SK-N-SH treated with all-trans-retinoic acid at 6 μM for 48 hours (cell line): Measurements from ENCODE around the gene TMEM127.

Experiments
- ATAC-seq: fragments of 200-7000 bp; cut with Tn5 transposase; 3 replicates; pipeline ENCODE4 v1.9.1; 2020; ENCODE audit warnings: mild to moderate bottlenecking, moderate library complexity
- BACH2 ChIP-seq: fragments of 250-450 bp; sonication (Bioruptor Pico); IDR thresholded peaks from 2 replicates; pipeline ENCODE4 v1.9.0; 2021; ENCODE audit warnings: mild to moderate bottlenecking, borderline replicate concordance
- CSDC2 ChIP-seq: fragments of 250-450 bp; sonication (Bioruptor Pico); IDR thresholded peaks from 2 replicates; pipeline ENCODE4 v1.5.0; 2020; ENCODE audit warnings: mild to moderate bottlenecking, moderate library complexity
- ESRRG ChIP-seq: fragments of 250-450 bp; sonication (Bioruptor Pico); IDR thresholded peaks from 2 replicates; pipeline ENCODE4 v1.6.1; 2021; ENCODE audit warnings: mild to moderate bottlenecking
- GLIS3 ChIP-seq: fragments of 250-450 bp; sonication (Bioruptor Pico); IDR thresholded peaks from 2 replicates; pipeline ENCODE4 v1.5.0; 2020; ENCODE audit warnings: mild to moderate bottlenecking, moderate library complexity
- ISL1 ChIP-seq: fragments of 250-450 bp; sonication (Bioruptor Pico); IDR thresholded peaks from 2 replicates; pipeline ENCODE4 v2.1.2; 2022; ENCODE audit warnings: mild to moderate bottlenecking, moderate library complexity
- OSR1 ChIP-seq: fragments of 250-450 bp; sonication (Bioruptor Pico); IDR thresholded peaks from 2 replicates; pipeline ENCODE4 v1.8.0; 2022; ENCODE audit warnings: moderate library complexity, mild to moderate bottlenecking, inconsistent platforms
- PPARA ChIP-seq: fragments of 250-450 bp; sonication (Bioruptor Pico); IDR thresholded peaks from 2 replicates; pipeline ENCODE4 v1.5.0; 2020; ENCODE audit warnings: mild to moderate bottlenecking, borderline replicate concordance
- RARB ChIP-seq: fragments of 250-450 bp; sonication (Bioruptor Pico); IDR thresholded peaks from 2 replicates; pipeline ENCODE4 v1.8.0; 2021; ENCODE audit warnings: mild to moderate bottlenecking, moderate library complexity
- SNAI2 ChIP-seq: fragments of 250-450 bp; sonication (Bioruptor Pico); IDR thresholded peaks from 2 replicates; pipeline ENCODE4 v1.5.0; 2020; ENCODE audit warnings: mild to moderate bottlenecking, moderate library complexity
- TCF4 ChIP-seq: fragments of 250-450 bp; sonication (Bioruptor Pico); IDR thresholded peaks from 2 replicates; pipeline ENCODE4 v1.8.0; 2021; ENCODE audit warnings: mild to moderate bottlenecking, moderate library complexity, borderline replicate concordance
- TOX ChIP-seq: fragments of 250-450 bp; sonication (Bioruptor Pico); IDR thresholded peaks from 2 replicates; pipeline ENCODE4 v1.8.0; 2021; ENCODE audit warnings: mild to moderate bottlenecking, moderate library complexity, borderline replicate concordance
- ZFP3 ChIP-seq: fragments of 250-450 bp; sonication (Bioruptor Pico); IDR thresholded peaks from 2 replicates; pipeline ENCODE4 v1.5.0; 2020; ENCODE audit warnings: mild to moderate bottlenecking, moderate library complexity
- ZFP30 ChIP-seq: fragments of 450-650 bp; formaldehyde crosslinking; IDR thresholded peaks from 2 replicates; pipeline ENCODE4 v1.5.0; 2022; ENCODE audit warnings: mild to moderate bottlenecking, moderate library complexity
- ZNF565 ChIP-seq: fragments of 450-650 bp; formaldehyde crosslinking; conservative IDR thresholded peaks from 2 replicates; pipeline ENCODE4 v1.5.0; 2020; ENCODE audit warnings: low read depth, mild to moderate bottlenecking, moderate library complexity
- TF ChIP-seq, protein P1 (sequence below): fragments of 250-450 bp; sonication (Bioruptor Pico); IDR thresholded peaks from 2 replicates; pipeline ENCODE4 v1.8.0; 2021; ENCODE audit warnings: low read depth, mild to moderate bottlenecking, moderate library complexity, borderline replicate concordance
- TF ChIP-seq, protein P2 (sequence below): fragments of 250-450 bp; sonication (Bioruptor Pico); IDR thresholded peaks from 2 replicates; pipeline ENCODE4 v1.5.1; 2020; ENCODE audit warnings: low read depth, mild to moderate bottlenecking, moderate library complexity
- TF ChIP-seq, protein P3 (sequence below): fragments of 250-450 bp; sonication (Bioruptor Pico); IDR thresholded peaks from 2 replicates; pipeline ENCODE4 v1.5.1; 2021; ENCODE audit warnings: mild to moderate bottlenecking, moderate library complexity
- TF ChIP-seq, protein P4 (sequence below): fragments of 250-450 bp; sonication (Bioruptor Pico); IDR thresholded peaks from 2 replicates; pipeline ENCODE4 v1.5.0; 2020; ENCODE audit warnings: mild to moderate bottlenecking, moderate library complexity

Gene TMEM127

DNA sequence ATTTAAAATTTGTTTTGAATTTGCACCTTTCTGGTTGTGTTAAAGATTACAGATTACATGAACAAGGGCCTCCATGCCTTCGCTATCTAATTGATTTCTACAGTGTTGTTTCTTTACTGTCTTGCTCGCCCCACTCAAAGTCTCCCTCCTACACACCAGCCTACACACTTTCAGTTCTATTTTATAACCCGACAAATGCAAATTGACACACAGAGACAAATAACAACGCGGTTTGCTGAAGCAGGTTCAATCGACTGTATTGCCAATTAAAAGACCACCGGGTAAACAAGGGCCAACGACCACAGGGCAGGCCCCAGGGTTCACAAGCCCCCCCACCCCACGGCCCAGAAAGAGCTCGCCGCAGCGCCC, 58.0 kb downstream of the TMEM127 start:
- no peak for ATAC-seq
- TF ChIP-seq, protein P1, sequence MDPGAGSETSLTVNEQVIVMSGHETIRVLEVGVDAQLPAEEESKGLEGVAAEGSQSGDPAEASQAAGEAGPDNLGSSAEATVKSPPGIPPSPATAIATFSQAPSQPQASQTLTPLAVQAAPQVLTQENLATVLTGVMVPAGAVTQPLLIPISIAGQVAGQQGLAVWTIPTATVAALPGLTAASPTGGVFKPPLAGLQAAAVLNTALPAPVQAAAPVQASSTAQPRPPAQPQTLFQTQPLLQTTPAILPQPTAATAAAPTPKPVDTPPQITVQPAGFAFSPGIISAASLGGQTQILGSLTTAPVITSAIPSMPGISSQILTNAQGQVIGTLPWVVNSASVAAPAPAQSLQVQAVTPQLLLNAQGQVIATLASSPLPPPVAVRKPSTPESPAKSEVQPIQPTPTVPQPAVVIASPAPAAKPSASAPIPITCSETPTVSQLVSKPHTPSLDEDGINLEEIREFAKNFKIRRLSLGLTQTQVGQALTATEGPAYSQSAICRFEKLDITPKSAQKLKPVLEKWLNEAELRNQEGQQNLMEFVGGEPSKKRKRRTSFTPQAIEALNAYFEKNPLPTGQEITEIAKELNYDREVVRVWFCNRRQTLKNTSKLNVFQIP (CRISPR knock-in tag), result no peak
- TF ChIP-seq ISL1 (no peak), ZNF565 (CRISPR knock-in tag) (no peak), PPARA (no peak)
- TF ChIP-seq, protein P2, sequence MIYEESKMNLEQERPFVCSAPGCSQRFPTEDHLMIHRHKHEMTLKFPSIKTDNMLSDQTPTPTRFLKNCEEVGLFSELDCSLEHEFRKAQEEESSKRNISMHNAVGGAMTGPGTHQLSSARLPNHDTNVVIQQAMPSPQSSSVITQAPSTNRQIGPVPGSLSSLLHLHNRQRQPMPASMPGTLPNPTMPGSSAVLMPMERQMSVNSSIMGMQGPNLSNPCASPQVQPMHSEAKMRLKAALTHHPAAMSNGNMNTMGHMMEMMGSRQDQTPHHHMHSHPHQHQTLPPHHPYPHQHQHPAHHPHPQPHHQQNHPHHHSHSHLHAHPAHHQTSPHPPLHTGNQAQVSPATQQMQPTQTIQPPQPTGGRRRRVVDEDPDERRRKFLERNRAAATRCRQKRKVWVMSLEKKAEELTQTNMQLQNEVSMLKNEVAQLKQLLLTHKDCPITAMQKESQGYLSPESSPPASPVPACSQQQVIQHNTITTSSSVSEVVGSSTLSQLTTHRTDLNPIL (CRISPR knock-in tag), result no peak
- TF ChIP-seq, all 23 proteins: peak for 0

DNA sequence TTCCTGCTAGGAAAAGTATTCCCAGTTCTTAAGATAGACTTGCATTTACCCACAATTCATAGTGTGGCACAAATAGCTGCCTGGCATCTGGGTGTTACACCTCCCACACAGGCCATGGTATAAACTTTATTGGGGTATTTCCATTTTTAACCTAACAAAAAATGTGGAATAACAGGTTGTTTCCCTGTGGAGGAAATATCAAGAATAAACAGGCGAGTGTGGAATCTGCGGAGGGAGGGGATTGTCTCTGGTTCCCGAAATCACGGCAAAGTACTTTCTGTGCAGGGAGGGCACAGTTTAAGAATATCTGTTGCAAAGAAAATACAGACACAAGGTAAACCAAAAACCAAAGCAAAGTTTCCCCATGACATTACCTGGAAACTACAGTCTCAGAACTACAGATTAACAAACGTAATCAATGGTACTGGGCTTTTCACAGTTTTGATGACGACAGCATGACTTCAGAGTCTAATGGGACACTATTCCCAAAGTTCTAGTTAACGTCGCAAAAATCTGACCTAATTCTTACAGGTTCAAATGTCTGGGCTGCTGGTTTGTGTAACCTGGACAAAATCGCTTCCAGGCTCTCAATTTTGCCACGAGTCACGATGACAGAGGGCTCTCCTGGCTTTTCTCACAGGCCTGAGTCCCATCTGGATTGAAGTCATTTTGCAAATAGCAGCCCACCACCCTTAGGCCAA, 58.6 kb downstream of the TMEM127 start:
- TF ChIP-seq ZFP3, result no peak
- TF ChIP-seq, protein P2 (CRISPR knock-in tag), result no peak
- TF ChIP-seq CSDC2 (CRISPR knock-in tag), result no peak
- TF ChIP-seq TOX, result no peak
- TF ChIP-seq ESRRG (CRISPR knock-in tag), result no peak
- no peak for TF ChIP-seq GLIS3
- no peak for TF ChIP-seq PPARA
- no peak for TF ChIP-seq ISL1
- TF ChIP-seq, protein P3, sequence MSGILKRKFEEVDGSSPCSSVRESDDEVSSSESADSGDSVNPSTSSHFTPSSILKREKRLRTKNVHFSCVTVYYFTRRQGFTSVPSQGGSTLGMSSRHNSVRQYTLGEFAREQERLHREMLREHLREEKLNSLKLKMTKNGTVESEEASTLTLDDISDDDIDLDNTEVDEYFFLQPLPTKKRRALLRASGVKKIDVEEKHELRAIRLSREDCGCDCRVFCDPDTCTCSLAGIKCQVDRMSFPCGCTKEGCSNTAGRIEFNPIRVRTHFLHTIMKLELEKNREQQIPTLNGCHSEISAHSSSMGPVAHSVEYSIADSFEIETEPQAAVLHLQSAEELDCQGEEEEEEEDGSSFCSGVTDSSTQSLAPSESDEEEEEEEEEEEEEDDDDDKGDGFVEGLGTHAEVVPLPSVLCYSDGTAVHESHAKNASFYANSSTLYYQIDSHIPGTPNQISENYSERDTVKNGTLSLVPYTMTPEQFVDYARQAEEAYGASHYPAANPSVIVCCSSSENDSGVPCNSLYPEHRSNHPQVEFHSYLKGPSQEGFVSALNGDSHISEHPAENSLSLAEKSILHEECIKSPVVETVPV (CRISPR knock-in tag), result no peak
- no peak for TF ChIP-seq BACH2 (CRISPR knock-in tag)
- no peak for TF ChIP-seq ZFP30 (CRISPR knock-in tag)
- TF ChIP-seq OSR1 (CRISPR knock-in tag), result no peak
- no peak for TF ChIP-seq RARB (CRISPR knock-in tag)
- no peak for ATAC-seq

DNA sequence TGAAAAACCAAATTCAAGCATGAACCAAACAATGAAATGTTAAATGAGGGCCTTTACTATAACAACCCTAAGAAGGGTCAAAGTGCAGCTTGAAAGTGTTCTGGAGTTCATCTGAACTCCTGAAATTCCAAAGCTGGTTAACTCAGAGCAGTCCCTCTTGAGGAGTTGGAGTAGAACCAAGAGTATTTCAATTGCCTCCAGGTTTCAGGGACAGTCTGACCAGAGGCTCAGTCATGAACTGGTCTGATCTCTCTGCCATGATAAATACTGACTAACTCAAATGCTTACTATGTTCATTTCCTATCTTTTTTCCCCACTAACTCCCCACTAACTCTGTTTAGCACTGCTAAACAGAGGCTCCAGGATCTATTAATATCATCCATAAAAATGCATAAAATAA, 59.9 kb downstream of the TMEM127 start:
- TF ChIP-seq RARB (CRISPR knock-in tag) (no peak), GLIS3 (no peak), SNAI2 (no peak), BACH2 (CRISPR knock-in tag) (no peak), CSDC2 (CRISPR knock-in tag) (no peak), ZFP30 (CRISPR knock-in tag) (no peak), TCF4 (CRISPR knock-in tag) (no peak), PPARA (no peak), OSR1 (CRISPR knock-in tag) (no peak), ESRRG (CRISPR knock-in tag) (no peak), TOX (no peak), ZNF565 (CRISPR knock-in tag) (no peak), ISL1 (no peak)
- TF ChIP-seq, protein P1 (CRISPR knock-in tag), result no peak
- TF ChIP-seq, protein P3 (CRISPR knock-in tag), result no peak
- TF ChIP-seq, protein P4, sequence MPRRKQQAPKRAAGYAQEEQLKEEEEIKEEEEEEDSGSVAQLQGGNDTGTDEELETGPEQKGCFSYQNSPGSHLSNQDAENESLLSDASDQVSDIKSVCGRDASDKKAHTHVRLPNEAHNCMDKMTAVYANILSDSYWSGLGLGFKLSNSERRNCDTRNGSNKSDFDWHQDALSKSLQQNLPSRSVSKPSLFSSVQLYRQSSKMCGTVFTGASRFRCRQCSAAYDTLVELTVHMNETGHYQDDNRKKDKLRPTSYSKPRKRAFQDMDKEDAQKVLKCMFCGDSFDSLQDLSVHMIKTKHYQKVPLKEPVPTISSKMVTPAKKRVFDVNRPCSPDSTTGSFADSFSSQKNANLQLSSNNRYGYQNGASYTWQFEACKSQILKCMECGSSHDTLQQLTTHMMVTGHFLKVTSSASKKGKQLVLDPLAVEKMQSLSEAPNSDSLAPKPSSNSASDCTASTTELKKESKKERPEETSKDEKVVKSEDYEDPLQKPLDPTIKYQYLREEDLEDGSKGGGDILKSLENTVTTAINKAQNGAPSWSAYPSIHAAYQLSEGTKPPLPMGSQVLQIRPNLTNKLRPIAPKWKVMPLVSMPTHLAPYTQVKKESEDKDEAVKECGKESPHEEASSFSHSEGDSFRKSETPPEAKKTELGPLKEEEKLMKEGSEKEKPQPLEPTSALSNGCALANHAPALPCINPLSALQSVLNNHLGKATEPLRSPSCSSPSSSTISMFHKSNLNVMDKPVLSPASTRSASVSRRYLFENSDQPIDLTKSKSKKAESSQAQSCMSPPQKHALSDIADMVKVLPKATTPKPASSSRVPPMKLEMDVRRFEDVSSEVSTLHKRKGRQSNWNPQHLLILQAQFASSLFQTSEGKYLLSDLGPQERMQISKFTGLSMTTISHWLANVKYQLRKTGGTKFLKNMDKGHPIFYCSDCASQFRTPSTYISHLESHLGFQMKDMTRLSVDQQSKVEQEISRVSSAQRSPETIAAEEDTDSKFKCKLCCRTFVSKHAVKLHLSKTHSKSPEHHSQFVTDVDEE, result no peak
- no peak for ATAC-seq
